Measurements from ENCODE around the gene KRTAP3-1. TPM values are rescaled to one million over a fixed set of nuclear protein-coding genes. Genes with fewer than 3 reads are reported as not detected.

KRTAP3-1 gene
- total and polyA plus RNA-seq, 8 donors, result not detected

DNA sequence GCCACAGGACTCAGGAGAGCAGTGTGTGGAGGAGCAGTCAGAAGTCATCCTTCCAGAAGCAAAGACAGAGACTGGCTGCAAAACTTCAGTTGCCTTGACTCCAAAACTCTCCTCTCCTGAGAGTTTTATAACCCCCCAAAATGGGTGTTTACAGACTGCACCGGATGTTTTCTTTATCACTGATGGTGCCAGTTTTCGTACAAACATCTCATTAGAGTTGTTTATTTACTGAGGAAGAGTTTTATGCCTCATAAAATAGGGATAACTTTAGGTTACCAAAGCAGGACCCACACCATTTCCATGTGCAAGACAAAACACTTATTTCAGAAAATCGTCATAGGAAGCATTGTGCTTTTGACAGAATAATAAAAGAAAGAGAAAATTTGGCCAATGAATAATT, 24.7 kb downstream of the KRTAP3-1 start, which contains the start of gene KRT40:
Gene KRT40 (minus strand): TSS at position 101 of the 400 bp plus-strand sequence. CDS start 53 bp downstream, at position 48.
- H3K4me1 ChIP-seq, result no peaks in the 10 kb centered on the region
- H3K4me3 ChIP-seq, result no peak within 1 kb of the TSS
- no peak for DNase-seq
- intact Hi-C loops (cut with DNase I), result no loop called here
- H3K9me3 ChIP-seq, result no peaks in the 10 kb centered on the region
- no peak for ATAC-seq
- no peaks in the 10 kb centered on the region for H3K36me3 ChIP-seq
- no peak within 1 kb of the TSS for H3K27ac ChIP-seq
- TF ChIP-seq, protein P1, sequence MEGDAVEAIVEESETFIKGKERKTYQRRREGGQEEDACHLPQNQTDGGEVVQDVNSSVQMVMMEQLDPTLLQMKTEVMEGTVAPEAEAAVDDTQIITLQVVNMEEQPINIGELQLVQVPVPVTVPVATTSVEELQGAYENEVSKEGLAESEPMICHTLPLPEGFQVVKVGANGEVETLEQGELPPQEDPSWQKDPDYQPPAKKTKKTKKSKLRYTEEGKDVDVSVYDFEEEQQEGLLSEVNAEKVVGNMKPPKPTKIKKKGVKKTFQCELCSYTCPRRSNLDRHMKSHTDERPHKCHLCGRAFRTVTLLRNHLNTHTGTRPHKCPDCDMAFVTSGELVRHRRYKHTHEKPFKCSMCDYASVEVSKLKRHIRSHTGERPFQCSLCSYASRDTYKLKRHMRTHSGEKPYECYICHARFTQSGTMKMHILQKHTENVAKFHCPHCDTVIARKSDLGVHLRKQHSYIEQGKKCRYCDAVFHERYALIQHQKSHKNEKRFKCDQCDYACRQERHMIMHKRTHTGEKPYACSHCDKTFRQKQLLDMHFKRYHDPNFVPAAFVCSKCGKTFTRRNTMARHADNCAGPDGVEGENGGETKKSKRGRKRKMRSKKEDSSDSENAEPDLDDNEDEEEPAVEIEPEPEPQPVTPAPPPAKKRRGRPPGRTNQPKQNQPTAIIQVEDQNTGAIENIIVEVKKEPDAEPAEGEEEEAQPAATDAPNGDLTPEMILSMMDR (IDR thresholded peaks at IDR 0.05), result no peak
- H3K27me3 ChIP-seq, result peaks cover 0 to 13% of the 10 kb centered on the region in 2 donors

DNA sequence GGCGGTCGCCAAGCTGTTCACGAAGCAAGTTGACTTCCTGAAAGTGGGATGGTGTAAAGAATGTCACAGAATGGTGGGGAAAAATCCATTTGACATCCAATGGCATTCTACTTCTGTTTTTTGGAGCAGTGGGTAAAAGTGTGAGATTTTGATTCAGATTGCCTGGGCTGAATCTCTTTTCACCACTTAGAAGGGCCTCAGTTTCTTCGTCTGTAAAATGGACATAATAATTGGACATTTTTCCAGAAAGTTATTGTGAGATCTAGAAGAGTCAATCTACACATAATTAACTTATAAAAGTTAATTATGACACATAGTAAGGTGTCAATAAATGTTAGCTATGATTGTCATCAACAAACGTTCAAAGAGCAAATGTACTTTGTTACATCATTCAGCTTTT, 27.8 kb downstream of the KRTAP3-1 start:
- ATAC-seq, result no peak
- no peaks in the 10 kb centered on the region for H3K36me3 ChIP-seq
- H3K9me3 ChIP-seq, result no peaks in the 10 kb centered on the region
- TF ChIP-seq, protein P1 (IDR thresholded peaks at IDR 0.05), result no peak
- H3K4me1 ChIP-seq, result no peaks in the 10 kb centered on the region
- peaks cover 0 to 18% of the 10 kb centered on the region in 2 donors for H3K27me3 ChIP-seq
- no peak overlapping the region for H3K4me3 ChIP-seq
- intact Hi-C loops (cut with DNase I), result no loop called here
- no peak for DNase-seq
- no peak overlapping the region for H3K27ac ChIP-seq

DNA sequence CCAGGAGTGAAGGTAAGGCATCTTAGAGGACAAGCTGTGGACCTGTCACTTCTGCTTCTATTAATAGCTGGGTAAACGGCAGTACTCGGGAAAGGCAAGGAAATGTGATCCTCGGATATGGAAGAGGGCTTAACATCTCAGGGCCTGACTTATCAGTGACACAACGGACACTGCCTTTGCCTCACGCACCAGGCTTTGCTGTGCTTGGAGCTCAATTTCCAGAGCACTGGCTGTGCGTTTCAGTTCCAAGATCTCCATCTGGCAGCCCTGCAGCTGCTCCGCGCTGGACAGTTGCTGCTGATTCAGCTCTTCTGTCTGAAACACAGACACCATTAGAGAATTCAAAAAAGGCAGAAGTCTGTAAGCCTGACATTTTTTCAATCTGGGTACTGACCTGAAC, 28.3 kb downstream of the KRTAP3-1 start:
- no peak overlapping the region for H3K27ac ChIP-seq
- H3K36me3 ChIP-seq, result no peaks in the 10 kb centered on the region
- peaks cover 0 to 17% of the 10 kb centered on the region in 2 donors for H3K27me3 ChIP-seq
- ATAC-seq (no peak), DNase-seq (peak in 1 of 4 donors; percentile 44)
- intact Hi-C loops (cut with DNase I), result no loop called here
- TF ChIP-seq, protein P1 (IDR thresholded peaks at IDR 0.05), result no peak
- no peak overlapping the region for H3K4me3 ChIP-seq
- no peaks in the 10 kb centered on the region for H3K4me1 ChIP-seq
- no peaks in the 10 kb centered on the region for H3K9me3 ChIP-seq

DNA sequence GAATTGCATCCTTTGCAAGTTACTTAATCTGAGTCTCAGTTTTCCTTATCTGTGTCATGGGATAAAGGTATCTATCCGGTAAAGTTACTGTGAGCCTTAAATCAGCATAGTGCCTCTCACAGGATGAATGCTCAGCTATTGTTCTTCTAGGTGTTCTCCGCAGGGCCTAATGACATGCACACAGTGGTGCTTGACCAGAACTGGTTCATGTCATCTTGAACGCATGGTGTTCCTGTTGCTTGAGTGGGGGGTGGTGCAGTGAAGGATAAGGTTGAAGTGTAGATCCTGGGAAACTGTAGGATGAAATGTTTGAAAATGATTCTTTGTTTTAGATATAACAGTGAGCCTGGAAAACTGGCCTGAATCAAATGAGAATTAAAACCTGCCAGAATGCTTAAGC, 28.8 kb downstream of the KRTAP3-1 start:
- Histone ChIP-seq H3K27me3 (peaks cover 0 to 17% of the 10 kb centered on the region in 2 donors), H3K9me3 (no peaks in the 10 kb centered on the region), H3K27ac (no peak overlapping the region), H3K4me1 (no peaks in the 10 kb centered on the region), H3K4me3 (no peak overlapping the region), H3K36me3 (no peaks in the 10 kb centered on the region)
- no peak for ATAC-seq
- TF ChIP-seq, protein P1 (IDR thresholded peaks at IDR 0.05), result no peak
- intact Hi-C loops (cut with DNase I), result no loop called here
- DNase-seq, result no peak

DNA sequence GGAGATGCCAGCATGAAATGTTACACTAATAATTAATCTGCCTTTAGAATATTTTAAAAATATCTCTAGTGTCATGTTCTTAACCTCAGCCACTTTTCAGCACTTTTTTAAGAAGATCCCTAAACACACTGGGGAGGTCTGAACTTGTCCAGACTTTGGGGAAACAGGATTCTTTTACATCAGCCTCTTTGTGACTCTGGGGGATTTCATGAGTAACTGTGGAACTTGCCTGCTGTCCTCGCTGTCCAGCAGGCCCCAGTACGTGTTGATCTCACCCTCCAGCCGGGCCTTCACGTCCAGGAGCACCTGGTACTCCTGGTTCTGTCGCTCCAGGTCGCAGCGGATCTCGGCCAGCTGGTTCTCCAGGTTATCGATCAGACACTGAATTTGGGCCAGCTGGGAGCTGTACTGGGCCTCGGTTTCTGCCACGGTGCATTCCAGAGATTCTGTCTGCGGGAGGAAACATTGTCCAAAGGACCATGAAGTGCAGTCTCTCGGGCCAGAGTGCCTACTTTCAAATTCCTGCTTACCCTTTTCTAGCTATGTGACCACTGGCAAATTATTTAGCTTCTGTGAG, 30.3 kb downstream of the KRTAP3-1 start:
- H3K27me3 ChIP-seq, result peaks cover 0 to 11% of the 10 kb centered on the region in 2 donors
- no peaks in the 10 kb centered on the region for H3K36me3 ChIP-seq
- no peaks in the 10 kb centered on the region for H3K4me1 ChIP-seq
- TF ChIP-seq, protein P1 (IDR thresholded peaks at IDR 0.05), result no peak
- no peak overlapping the region for H3K27ac ChIP-seq
- no peaks in the 10 kb centered on the region for H3K9me3 ChIP-seq
- DNase-seq, result no peak
- ATAC-seq, result peak; percentile 49
- H3K4me3 ChIP-seq, result no peak overlapping the region
- intact Hi-C loops (cut with DNase I), result no loop called here

Data from left lung (tissue), 10 donors.